ENCODE results near the gene RGS6.
"Not testable (repeated sequence)": the region's sequence is repeated elsewhere in the genome, so short reads cannot be mapped to it uniquely, and the experiment has no call there.

DNA sequence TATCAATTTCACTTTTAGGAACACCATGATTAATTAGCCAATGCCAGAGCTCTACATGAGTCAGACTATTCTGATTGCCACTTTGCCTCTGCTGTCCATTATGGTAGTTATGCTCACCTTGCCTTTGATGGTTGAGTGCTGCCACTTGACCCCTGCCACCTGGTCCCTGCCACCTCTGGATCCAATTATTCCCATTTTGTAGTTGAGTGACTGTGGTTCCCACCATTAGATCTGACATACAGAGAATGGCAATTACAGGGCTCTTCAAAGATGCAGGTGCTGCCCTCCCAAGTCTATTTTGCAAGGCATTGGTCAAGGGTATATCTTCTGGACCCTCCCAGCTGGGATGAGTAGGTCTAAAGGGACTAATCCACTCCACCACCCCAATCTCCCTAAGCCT is 8.3 kb downstream of the RGS6 start:
- TF ChIP-seq, protein P1, sequence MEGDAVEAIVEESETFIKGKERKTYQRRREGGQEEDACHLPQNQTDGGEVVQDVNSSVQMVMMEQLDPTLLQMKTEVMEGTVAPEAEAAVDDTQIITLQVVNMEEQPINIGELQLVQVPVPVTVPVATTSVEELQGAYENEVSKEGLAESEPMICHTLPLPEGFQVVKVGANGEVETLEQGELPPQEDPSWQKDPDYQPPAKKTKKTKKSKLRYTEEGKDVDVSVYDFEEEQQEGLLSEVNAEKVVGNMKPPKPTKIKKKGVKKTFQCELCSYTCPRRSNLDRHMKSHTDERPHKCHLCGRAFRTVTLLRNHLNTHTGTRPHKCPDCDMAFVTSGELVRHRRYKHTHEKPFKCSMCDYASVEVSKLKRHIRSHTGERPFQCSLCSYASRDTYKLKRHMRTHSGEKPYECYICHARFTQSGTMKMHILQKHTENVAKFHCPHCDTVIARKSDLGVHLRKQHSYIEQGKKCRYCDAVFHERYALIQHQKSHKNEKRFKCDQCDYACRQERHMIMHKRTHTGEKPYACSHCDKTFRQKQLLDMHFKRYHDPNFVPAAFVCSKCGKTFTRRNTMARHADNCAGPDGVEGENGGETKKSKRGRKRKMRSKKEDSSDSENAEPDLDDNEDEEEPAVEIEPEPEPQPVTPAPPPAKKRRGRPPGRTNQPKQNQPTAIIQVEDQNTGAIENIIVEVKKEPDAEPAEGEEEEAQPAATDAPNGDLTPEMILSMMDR (IDR thresholded peaks at IDR 0.05): not testable (repeated sequence)
- TF ChIP-seq POLR2A, EP300 (IDR thresholded peaks at IDR 0.05): not testable (repeated sequence)
